ENCODE results near the gene TSNAX. TPM values are rescaled to one million over a fixed set of nuclear protein-coding genes. Genes with fewer than 3 reads are reported as not detected.

The TSNAX gene
- total RNA-seq, 1 experiment from 2014 or later, result 38.0 TPM

DNA sequence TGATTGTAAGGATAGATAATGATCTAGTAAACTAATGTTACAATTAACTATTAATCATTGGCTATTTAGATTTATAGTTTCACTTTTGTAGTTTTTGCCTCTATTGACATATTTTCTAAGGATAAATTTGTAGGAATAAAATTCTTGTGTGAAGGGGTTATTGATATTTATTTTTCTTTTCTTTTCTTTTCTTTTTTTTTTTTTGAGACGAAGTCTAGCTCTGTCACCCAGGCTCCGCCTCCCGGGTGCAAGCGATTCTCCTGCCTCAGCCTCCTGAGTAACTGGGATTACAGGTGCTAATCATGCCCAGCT, 74.2 kb downstream of the TSNAX start (continued):
- TF ChIP-seq, protein P1, sequence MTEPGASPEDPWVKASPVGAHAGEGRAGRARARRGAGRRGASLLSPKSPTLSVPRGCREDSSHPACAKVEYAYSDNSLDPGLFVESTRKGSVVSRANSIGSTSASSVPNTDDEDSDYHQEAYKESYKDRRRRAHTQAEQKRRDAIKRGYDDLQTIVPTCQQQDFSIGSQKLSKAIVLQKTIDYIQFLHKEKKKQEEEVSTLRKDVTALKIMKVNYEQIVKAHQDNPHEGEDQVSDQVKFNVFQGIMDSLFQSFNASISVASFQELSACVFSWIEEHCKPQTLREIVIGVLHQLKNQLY (CRISPR knock-in tag; IDR thresholded peaks at IDR 0.05), result no peak
- TF ChIP-seq ZNF219 (CRISPR knock-in tag; IDR thresholded peaks at IDR 0.05; ENCODE audit: borderline replicate concordance), result no peak
- TF ChIP-seq ESRRA (CRISPR knock-in tag; IDR thresholded peaks at IDR 0.05; ENCODE audit: borderline replicate concordance), result no peak
- no peak for TF ChIP-seq TCF7 (CRISPR knock-in tag; IDR thresholded peaks at IDR 0.05; ENCODE audit: low read depth)
- TF ChIP-seq, protein P2, sequence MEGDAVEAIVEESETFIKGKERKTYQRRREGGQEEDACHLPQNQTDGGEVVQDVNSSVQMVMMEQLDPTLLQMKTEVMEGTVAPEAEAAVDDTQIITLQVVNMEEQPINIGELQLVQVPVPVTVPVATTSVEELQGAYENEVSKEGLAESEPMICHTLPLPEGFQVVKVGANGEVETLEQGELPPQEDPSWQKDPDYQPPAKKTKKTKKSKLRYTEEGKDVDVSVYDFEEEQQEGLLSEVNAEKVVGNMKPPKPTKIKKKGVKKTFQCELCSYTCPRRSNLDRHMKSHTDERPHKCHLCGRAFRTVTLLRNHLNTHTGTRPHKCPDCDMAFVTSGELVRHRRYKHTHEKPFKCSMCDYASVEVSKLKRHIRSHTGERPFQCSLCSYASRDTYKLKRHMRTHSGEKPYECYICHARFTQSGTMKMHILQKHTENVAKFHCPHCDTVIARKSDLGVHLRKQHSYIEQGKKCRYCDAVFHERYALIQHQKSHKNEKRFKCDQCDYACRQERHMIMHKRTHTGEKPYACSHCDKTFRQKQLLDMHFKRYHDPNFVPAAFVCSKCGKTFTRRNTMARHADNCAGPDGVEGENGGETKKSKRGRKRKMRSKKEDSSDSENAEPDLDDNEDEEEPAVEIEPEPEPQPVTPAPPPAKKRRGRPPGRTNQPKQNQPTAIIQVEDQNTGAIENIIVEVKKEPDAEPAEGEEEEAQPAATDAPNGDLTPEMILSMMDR (IDR thresholded peaks at IDR 0.05), result no peak

DNA sequence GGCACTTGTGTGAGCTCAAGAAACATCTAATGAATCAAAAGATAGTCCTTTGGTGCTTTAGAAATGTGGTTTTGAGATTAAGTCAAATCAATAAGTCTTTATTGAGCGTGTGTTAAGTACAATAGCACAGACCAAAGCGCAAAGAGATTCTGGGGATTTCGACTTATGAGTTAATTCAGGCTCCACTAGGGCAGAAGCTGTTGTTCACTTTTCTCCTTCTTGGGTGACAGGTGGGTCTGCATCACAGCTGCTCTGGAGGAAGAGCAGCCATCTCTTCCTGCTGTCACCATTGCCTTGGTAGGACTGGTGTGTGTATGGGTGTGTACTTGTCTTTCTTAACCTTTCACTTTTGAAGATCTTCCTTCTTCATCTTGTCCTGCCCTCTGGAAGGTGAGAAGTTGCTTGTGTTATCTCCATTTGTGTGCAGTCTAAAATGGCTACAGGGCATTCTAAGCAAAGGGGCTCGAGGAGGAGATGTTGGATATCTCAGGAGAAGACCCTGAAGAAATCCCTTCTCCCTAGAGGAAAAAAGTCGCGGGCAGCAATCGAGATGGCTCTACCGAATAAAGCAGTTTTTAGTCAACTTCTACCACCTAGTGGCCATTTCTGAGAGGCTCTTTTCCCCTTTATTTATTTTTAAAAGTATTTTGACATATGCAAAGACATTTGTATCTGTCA, 75.3 kb downstream of the TSNAX start:
- Mint-ChIP-seq H3K9me3 (no peaks in the 10 kb centered on the region), H3K4me1 (peaks cover 13% of the 10 kb centered on the region), H3K27ac (no peak overlapping the region), H3K36me3 (no peaks in the 10 kb centered on the region), H3K4me3 (peak overlapping the region; percentile 44), H3K27me3 (ENCODE audit: low read depth) (peaks cover 8% of the 10 kb centered on the region; the same call in 1 of the 2 replicates)
- DNase-seq (ENCODE audit: low spot score), result peak; percentile 32
- peak; percentile 67 for ATAC-seq
- TF ChIP-seq NR2C2 (CRISPR knock-in tag; IDR thresholded peaks at IDR 0.05), result no peak
- TF ChIP-seq, protein P2 (IDR thresholded peaks at IDR 0.05), result peak; percentile 39; the same call in 1 of the 2 replicates
- ChIA-PET CTCF (interaction anchor here (0.6 to 1.0 kb wide), 4 partner anchors 32 to 266 kb away, joined by 3 to 10 read pairs (median 4); partner anchors contain the start of gene SPRTN), POLR2A (no interaction called here)

DNA sequence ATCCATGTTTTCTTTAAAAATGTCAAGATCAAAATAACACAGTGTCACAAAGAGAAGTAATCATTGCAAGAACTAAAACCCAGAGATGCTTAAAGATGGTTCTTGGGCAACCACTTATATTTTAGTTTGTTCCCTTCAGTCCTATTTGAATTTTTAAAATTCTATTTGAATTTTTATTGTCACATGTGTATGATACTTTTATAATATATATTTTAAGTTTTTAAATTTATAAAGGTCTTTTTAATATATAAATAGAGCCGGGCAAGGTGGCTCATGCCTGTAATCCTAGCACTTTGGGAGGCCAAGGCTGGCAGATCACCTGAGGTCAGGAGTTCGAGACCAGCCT, 75.8 kb downstream of the TSNAX start:
- Mint-ChIP-seq H3K27ac (no peak overlapping the region), H3K4me1 (peaks cover 13% of the 10 kb centered on the region), H3K9me3 (no peaks in the 10 kb centered on the region), H3K27me3 (ENCODE audit: low read depth) (peaks cover 8% of the 10 kb centered on the region), H3K4me3 (no peak overlapping the region), H3K36me3 (no peaks in the 10 kb centered on the region)
- ATAC-seq, result no peak
- DNase-seq (ENCODE audit: low spot score), result no peak
- CTCF ChIA-PET, result no interaction called here
- POLR2A ChIA-PET, result no interaction called here
- TF ChIP-seq, protein P3, sequence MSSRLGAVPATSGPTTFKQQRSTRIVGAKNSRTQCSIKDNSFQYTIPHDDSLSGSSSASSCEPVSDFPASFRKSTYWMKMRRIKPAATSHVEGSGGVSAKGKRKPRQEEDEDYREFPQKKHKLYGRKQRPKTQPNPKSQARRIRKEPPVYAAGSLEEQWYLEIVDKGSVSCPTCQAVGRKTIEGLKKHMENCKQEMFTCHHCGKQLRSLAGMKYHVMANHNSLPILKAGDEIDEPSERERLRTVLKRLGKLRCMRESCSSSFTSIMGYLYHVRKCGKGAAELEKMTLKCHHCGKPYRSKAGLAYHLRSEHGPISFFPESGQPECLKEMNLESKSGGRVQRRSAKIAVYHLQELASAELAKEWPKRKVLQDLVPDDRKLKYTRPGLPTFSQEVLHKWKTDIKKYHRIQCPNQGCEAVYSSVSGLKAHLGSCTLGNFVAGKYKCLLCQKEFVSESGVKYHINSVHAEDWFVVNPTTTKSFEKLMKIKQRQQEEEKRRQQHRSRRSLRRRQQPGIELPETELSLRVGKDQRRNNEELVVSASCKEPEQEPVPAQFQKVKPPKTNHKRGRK (CRISPR knock-in tag; IDR thresholded peaks at IDR 0.05; ENCODE audit: borderline replicate concordance), result no peak
- TF ChIP-seq, protein P4, sequence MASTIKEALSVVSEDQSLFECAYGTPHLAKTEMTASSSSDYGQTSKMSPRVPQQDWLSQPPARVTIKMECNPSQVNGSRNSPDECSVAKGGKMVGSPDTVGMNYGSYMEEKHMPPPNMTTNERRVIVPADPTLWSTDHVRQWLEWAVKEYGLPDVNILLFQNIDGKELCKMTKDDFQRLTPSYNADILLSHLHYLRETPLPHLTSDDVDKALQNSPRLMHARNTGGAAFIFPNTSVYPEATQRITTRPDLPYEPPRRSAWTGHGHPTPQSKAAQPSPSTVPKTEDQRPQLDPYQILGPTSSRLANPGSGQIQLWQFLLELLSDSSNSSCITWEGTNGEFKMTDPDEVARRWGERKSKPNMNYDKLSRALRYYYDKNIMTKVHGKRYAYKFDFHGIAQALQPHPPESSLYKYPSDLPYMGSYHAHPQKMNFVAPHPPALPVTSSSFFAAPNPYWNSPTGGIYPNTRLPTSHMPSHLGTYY (CRISPR knock-in tag; IDR thresholded peaks at IDR 0.05), result no peak
- TF ChIP-seq CBFB (CRISPR knock-in tag; IDR thresholded peaks at IDR 0.05; ENCODE audit: low read depth) (no peak), SMAD4 (CRISPR knock-in tag; IDR thresholded peaks at IDR 0.05) (no peak), MYBL2 (CRISPR knock-in tag; IDR thresholded peaks at IDR 0.05) (no peak), NR1H2 (CRISPR knock-in tag; IDR thresholded peaks at IDR 0.05) (no peak), GRHL2 (CRISPR knock-in tag; IDR thresholded peaks at IDR 0.05; ENCODE audit: insufficient replicate concordance, severe bottlenecking) (no peak), ELF4 (CRISPR knock-in tag; IDR thresholded peaks at IDR 0.05; ENCODE audit: low read depth) (no peak), EMX1 (CRISPR knock-in tag; IDR thresholded peaks at IDR 0.05) (no peak), GABPB1 (CRISPR knock-in tag; IDR thresholded peaks at IDR 0.05) (no peak), ZNF317 (CRISPR knock-in tag; IDR thresholded peaks at IDR 0.05; ENCODE audit: borderline replicate concordance, low read depth) (no peak), NR2C2 (CRISPR knock-in tag; IDR thresholded peaks at IDR 0.05) (no peak), RORB (CRISPR knock-in tag; IDR thresholded peaks at IDR 0.05) (no peak)
- TF ChIP-seq, protein P5, sequence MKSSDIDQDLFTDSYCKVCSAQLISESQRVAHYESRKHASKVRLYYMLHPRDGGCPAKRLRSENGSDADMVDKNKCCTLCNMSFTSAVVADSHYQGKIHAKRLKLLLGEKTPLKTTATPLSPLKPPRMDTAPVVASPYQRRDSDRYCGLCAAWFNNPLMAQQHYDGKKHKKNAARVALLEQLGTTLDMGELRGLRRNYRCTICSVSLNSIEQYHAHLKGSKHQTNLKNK (CRISPR knock-in tag; IDR thresholded peaks at IDR 0.05), result no peak
- TF ChIP-seq, protein P2 (IDR thresholded peaks at IDR 0.05), result no peak; the same call in 1 of the 2 replicates
- TF ChIP-seq, protein P6, sequence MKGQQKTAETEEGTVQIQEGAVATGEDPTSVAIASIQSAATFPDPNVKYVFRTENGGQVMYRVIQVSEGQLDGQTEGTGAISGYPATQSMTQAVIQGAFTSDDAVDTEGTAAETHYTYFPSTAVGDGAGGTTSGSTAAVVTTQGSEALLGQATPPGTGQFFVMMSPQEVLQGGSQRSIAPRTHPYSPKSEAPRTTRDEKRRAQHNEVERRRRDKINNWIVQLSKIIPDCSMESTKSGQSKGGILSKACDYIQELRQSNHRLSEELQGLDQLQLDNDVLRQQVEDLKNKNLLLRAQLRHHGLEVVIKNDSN (CRISPR knock-in tag; IDR thresholded peaks at IDR 0.05), result no peak

All from WTC11 (cell line).